ENCODE measurements around the gene KNDC1.

KNDC1 gene

DNA sequence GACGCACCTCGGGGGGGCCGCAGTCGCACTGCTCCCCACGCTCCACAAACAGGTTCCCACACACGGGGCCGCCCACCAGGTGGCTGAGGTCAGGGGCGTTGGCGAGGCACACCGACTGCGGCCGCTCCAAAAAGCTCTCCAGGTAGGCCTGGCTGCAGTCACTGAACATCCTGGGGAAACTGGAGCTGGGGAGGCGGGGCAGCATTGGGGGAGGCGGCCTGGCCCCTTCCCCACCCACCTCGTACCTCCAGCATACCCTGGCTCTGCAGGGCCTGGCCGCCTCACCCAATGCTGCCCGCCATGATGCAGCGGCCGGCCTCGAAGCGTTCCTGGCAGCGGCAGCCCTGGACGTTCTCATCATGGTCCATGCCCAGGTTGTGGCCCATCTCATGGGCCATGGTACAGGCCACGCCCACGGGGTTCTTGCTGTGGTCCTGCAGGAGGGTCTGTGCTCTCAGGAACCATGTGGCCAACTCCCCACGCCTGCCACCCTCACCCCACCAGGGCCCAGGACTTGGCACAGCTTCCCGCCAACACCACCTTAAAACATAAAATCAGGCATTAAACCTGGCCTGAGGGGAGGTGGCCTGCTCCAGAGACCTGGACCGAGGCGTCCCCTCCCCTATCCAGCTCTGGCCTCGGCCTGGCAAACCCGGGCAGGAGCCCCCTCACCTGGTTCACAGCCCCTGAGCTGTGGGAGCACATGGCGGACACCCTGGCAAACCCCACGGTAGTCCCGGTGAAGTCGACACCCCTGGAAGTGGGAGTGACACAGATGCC is 111.7 kb downstream of the KNDC1 start:
- Histone ChIP-seq H3K9me3 (ENCODE audit: control insufficient read depth, insufficient read depth, low read length) (no peaks in the 10 kb centered on the region), H3K36me3 (ENCODE audit: insufficient read depth, low read length) (no peaks in the 10 kb centered on the region), H3K4me1 (ENCODE audit: insufficient read depth, low read length) (no peaks in the 10 kb centered on the region; the same call in 1 of the 2 replicates), H3K9ac (ENCODE audit: low read depth, low read length) (no peak overlapping the region)

DNA sequence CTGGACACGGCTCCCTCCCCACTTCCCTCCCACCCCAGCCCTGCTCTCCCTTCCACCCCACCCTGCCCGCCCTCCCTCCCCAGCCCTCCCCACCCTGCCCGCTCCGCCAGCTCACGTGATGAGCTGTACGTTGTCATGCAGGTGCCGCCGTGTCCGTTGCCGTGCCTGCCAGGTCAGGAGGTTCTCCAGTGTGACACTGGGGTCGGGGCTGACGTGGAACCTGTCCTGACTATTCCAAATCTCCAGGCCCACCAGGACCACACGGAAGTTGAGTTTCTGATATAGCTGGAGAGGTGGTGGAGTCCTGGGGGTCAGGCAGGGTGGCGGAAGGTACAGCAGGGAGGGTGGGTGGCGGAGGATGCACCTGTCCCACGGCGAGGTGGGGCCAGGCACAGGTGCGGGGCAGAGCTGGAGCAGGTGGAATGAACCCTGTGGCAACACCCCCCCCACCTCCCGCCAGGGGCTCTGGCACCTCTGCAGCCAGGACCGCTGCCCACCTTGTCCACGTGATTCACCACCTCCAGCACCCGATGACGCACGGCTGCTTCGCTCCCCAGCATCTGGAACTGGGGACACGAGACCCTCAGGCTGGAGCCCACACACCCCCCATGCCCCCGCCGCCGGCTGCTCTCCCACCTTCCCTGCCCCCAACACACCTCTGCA is 112.4 kb downstream of the KNDC1 start:
- H3K9me3 ChIP-seq (ENCODE audit: control insufficient read depth, insufficient read depth, low read length) = no peaks in the 10 kb centered on the region
- no peak overlapping the region for H3K9ac ChIP-seq (ENCODE audit: low read depth, low read length)
- no peaks in the 10 kb centered on the region for H3K36me3 ChIP-seq (ENCODE audit: insufficient read depth, low read length)
- H3K4me1 ChIP-seq (ENCODE audit: insufficient read depth, low read length) = no peaks in the 10 kb centered on the region; the same call in 1 of the 2 replicates

DNA sequence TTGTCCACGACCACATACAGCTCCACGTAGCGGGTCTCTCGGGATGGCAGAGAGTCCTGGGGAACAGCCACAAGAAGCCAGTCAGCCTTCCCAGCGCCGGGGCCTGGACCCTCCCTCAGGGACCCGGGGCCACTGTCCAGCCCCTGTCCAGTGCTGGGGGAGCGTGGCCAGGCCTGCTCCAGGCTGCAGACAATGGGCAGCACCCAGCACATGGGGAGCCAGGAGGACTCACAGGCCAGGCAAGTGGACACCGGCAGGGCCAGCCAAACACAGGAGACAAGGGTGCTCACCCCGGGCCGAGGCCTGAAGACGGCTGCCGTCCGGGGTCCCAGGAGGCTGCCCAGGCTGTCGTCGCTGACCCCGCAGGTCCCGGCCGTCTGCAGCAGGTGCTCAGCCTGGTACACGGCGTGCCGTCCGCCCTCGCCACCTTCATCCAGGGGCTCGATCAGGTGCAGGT is 113.0 kb downstream of the KNDC1 start:
- H3K9ac ChIP-seq (ENCODE audit: low read depth, low read length) = no peak overlapping the region
- H3K36me3 ChIP-seq (ENCODE audit: insufficient read depth, low read length) = no peaks in the 10 kb centered on the region
- no peaks in the 10 kb centered on the region for H3K9me3 ChIP-seq (ENCODE audit: control insufficient read depth, insufficient read depth, low read length)
- H3K4me1 ChIP-seq (ENCODE audit: insufficient read depth, low read length) = no peaks in the 10 kb centered on the region; the same call in 1 of the 2 replicates

DNA sequence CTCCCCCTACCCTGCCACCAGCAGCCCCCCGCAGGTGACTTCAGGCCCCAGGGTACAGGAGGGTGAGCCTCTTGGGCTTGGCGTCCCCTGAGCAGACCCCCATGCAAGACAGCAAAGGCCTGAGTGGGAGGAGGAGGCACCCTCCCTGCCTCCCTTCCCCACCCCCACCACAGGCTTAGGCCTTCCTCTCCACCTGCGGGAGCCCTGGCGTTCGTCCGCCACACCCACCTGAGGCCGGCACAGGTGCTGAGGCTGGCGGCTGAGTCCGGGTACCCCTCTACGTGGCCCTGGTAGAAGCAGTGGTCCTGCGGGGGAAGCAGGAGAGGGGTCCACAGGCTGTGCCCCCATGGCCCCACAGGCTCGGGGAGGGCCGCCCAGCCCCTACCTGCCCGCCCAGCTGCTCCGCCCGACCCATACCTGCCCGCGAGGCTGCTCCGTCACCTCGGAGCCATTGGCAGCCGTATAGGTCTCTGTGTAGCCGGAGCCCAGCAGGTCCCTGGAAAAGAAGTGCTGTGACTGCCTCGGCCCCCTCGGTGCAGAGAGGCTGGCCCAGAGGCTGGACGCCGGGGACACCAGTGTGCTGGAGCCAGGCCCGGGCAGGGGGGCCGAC is 113.6 kb downstream of the KNDC1 start:
- no peaks in the 10 kb centered on the region; the same call in 1 of the 2 replicates for H3K4me1 ChIP-seq (ENCODE audit: insufficient read depth, low read length)
- no peaks in the 10 kb centered on the region for H3K9me3 ChIP-seq (ENCODE audit: control insufficient read depth, insufficient read depth, low read length)
- H3K9ac ChIP-seq (ENCODE audit: low read depth, low read length) = no peak overlapping the region
- no peaks in the 10 kb centered on the region for H3K36me3 ChIP-seq (ENCODE audit: insufficient read depth, low read length)

DNA sequence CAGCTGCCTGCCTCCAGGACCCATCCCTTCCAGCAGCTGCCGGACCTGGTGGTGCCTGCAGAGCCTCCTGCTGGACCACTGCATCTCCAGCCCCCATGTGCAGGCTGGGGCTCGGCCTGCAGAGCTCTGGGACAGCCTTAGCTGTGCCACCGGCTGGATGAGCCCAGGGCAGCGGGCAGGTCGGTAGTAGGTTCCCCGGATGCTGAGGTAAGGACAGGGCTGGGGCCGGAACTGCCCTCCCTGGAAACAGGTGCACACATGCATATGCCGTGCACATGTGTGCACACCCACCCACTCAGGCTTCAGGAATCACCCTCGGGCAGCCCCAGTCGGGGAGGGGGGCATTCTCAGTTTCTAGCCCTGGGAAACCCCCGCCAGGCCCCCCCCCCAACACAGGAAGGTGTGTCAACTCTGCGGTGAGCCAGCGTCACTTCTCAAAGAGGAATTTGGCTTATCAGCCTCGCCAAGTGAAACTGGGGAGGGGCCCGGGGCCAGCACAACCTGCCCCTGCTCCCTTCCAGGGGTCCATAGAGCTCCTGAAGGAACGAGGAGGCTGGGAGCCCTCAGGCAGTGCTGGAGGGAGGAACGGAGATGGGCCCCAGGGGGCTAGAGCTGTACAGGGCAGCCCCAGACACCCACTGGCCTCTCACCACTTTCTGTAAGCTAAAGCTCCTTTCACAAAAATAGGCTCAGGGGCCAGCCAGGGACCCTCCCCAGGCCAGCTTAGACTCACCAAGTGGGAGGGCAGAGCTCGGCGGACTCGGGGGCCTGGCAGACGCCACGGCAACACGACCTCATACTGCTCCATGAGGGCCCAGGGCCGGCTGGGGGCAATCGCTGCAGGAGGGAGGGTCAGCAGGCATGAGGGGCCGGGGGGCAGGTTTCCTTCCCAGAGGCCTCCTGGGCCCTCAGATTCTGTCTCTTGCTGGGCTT is 115.0 kb downstream of the KNDC1 start:
- Histone ChIP-seq H3K9ac (ENCODE audit: low read depth, low read length) (peak overlapping the region; percentile 58; the same call in 1 of the 2 replicates), H3K9me3 (ENCODE audit: control insufficient read depth, insufficient read depth, low read length) (no peaks in the 10 kb centered on the region), H3K36me3 (ENCODE audit: insufficient read depth, low read length) (peaks cover 2% of the 10 kb centered on the region; the same call in 1 of the 2 replicates), H3K4me1 (ENCODE audit: insufficient read depth, low read length) (no peaks in the 10 kb centered on the region; the same call in 1 of the 2 replicates)

DNA sequence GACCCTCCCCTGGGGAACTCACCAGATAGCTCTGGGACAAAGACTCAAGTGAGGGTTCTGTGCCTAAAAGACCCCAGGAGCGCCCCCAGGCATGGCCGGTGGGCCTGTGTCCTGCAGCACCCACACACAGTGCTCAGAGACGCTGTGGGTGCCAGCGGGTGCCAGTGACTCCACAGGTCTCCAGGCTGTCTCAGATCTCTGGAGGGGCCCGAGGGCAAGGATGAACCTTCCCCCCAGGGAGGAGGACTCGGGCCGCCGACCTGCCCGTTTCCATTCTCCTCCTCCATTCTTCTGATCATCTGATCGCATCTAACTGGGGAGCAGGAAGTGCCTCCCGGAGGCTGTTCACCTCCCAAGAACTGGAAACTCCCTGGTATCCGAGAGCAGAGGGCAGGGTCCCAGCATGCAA is 115.7 kb downstream of the KNDC1 start:
- no peaks in the 10 kb centered on the region; the same call in 1 of the 2 replicates for H3K4me1 ChIP-seq (ENCODE audit: insufficient read depth, low read length)
- H3K9me3 ChIP-seq (ENCODE audit: control insufficient read depth, insufficient read depth, low read length) = no peaks in the 10 kb centered on the region
- H3K36me3 ChIP-seq (ENCODE audit: insufficient read depth, low read length) = peaks cover 4% of the 10 kb centered on the region; the same call in 1 of the 2 replicates
- H3K9ac ChIP-seq (ENCODE audit: low read depth, low read length) = peak overlapping the region; percentile 58; the same call in 1 of the 2 replicates
